ENCODE results near the gene JTB.
"Not testable (repeated sequence)": the region's sequence is repeated elsewhere in the genome, so short reads cannot be mapped to it uniquely, and the experiment has no call there.

JTB gene

DNA sequence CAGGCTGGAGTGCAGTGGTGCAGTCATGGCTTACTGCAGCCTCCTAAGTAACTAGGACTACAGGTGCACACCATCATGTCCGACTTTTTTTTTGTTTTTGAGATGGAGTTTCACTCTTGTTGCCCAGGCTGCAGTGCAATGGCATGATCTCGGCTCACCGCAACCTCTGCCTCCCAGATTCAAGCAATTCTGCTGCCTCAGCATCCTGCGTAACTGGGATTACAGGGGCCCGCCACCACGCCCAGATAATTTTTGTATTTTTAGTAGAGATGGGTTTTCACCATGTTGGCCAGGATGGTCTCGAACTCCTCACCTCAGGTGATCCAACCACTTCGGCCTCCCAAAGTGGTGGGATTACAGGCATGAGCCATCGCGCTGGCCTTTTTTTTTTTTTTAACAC lies 19.4 kb upstream of the JTB start:
- ATAC-seq, result not testable (repeated sequence)

DNA sequence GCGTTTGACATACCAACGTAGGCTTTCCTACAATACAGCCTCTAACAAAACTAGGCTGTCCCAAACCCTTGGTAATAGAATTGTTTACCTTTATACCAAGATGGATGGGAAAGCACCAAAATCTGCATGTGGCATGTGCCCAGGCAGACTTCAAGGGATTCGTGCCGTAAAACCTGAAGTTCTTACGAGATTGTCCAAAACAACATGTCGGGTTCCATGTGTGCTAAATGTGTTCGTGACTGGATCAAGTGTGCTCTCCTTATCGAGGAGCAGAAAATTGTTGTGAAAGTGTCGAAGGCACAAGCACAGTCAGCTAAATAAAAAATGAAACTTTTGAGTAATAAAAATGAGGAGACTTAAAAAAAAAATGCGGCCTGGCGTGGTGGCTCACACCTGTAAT lies 18.2 kb upstream of the JTB start:
- ATAC-seq, result no peak
- no peak for TF ChIP-seq ZNF8 (CRISPR knock-in tag; IDR thresholded peaks at IDR 0.05)
- TF ChIP-seq ESRRG (CRISPR knock-in tag; IDR thresholded peaks at IDR 0.05), result no peak
- no peak for TF ChIP-seq CSDC2 (CRISPR knock-in tag; IDR thresholded peaks at IDR 0.05)
- TF ChIP-seq OSR1 (CRISPR knock-in tag; IDR thresholded peaks at IDR 0.05), result no peak
- TF ChIP-seq BACH2 (CRISPR knock-in tag; IDR thresholded peaks at IDR 0.05; ENCODE audit: borderline replicate concordance), result no peak
- TF ChIP-seq, protein P1, sequence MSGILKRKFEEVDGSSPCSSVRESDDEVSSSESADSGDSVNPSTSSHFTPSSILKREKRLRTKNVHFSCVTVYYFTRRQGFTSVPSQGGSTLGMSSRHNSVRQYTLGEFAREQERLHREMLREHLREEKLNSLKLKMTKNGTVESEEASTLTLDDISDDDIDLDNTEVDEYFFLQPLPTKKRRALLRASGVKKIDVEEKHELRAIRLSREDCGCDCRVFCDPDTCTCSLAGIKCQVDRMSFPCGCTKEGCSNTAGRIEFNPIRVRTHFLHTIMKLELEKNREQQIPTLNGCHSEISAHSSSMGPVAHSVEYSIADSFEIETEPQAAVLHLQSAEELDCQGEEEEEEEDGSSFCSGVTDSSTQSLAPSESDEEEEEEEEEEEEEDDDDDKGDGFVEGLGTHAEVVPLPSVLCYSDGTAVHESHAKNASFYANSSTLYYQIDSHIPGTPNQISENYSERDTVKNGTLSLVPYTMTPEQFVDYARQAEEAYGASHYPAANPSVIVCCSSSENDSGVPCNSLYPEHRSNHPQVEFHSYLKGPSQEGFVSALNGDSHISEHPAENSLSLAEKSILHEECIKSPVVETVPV (CRISPR knock-in tag; IDR thresholded peaks at IDR 0.05), result no peak
- TF ChIP-seq, protein P2, sequence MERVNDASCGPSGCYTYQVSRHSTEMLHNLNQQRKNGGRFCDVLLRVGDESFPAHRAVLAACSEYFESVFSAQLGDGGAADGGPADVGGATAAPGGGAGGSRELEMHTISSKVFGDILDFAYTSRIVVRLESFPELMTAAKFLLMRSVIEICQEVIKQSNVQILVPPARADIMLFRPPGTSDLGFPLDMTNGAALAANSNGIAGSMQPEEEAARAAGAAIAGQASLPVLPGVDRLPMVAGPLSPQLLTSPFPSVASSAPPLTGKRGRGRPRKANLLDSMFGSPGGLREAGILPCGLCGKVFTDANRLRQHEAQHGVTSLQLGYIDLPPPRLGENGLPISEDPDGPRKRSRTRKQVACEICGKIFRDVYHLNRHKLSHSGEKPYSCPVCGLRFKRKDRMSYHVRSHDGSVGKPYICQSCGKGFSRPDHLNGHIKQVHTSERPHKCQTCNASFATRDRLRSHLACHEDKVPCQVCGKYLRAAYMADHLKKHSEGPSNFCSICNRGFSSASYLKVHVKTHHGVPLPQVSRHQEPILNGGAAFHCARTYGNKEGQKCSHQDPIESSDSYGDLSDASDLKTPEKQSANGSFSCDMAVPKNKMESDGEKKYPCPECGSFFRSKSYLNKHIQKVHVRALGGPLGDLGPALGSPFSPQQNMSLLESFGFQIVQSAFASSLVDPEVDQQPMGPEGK (CRISPR knock-in tag; IDR thresholded peaks at IDR 0.05; ENCODE audit: borderline replicate concordance), result no peak
- TF ChIP-seq ZFP3 (CRISPR knock-in tag; IDR thresholded peaks at IDR 0.05), result no peak
- no peak for TF ChIP-seq ARNTL (CRISPR knock-in tag; IDR thresholded peaks at IDR 0.05; ENCODE audit: borderline replicate concordance, low read depth)
- no peak for TF ChIP-seq ZNF565 (CRISPR knock-in tag; conservative IDR thresholded peaks at IDR 0.05; ENCODE audit: low read depth)
- no peak for TF ChIP-seq ZNF70 (CRISPR knock-in tag; IDR thresholded peaks at IDR 0.05)

DNA sequence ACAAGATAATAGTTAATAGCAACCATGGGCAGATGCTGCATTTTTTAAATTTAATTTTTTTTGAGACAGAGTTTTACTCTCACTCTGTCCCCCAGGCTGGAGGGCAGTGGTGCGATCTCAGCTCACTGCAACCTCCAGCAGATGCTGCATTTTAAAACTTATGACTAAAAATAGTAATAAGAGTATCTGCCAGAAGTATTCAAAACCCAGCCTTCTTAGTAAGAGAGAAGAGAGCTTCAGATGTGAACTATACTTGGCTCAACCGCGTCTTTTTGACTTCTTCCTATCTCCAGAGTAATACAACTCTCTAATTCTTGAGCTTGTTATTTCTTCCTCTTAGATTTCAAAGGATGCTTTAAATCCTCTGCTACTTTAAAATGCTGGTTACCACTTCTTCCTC lies 17.7 kb upstream of the JTB start:
- ATAC-seq, result no peak
- TF ChIP-seq OSR1 (CRISPR knock-in tag; IDR thresholded peaks at IDR 0.05) (no peak), GLIS3 (CRISPR knock-in tag; IDR thresholded peaks at IDR 0.05) (no peak), TOX (CRISPR knock-in tag; IDR thresholded peaks at IDR 0.05; ENCODE audit: borderline replicate concordance) (no peak), RARB (CRISPR knock-in tag; IDR thresholded peaks at IDR 0.05) (no peak), ZNF70 (CRISPR knock-in tag; IDR thresholded peaks at IDR 0.05) (no peak), ZNF8 (CRISPR knock-in tag; IDR thresholded peaks at IDR 0.05) (no peak), TCF4 (CRISPR knock-in tag; IDR thresholded peaks at IDR 0.05; ENCODE audit: borderline replicate concordance) (no peak), ZNF565 (CRISPR knock-in tag; conservative IDR thresholded peaks at IDR 0.05; ENCODE audit: low read depth) (no peak), ESRRG (CRISPR knock-in tag; IDR thresholded peaks at IDR 0.05) (no peak), ZFP3 (CRISPR knock-in tag; IDR thresholded peaks at IDR 0.05) (no peak), SNAI2 (CRISPR knock-in tag; IDR thresholded peaks at IDR 0.05) (no peak), ARNTL (CRISPR knock-in tag; IDR thresholded peaks at IDR 0.05; ENCODE audit: borderline replicate concordance, low read depth) (no peak), ZFP30 (CRISPR knock-in tag; IDR thresholded peaks at IDR 0.05) (no peak)
- TF ChIP-seq, protein P2 (CRISPR knock-in tag; IDR thresholded peaks at IDR 0.05; ENCODE audit: borderline replicate concordance), result no peak
- TF ChIP-seq, protein P1 (CRISPR knock-in tag; IDR thresholded peaks at IDR 0.05), result no peak
- TF ChIP-seq, protein P3, sequence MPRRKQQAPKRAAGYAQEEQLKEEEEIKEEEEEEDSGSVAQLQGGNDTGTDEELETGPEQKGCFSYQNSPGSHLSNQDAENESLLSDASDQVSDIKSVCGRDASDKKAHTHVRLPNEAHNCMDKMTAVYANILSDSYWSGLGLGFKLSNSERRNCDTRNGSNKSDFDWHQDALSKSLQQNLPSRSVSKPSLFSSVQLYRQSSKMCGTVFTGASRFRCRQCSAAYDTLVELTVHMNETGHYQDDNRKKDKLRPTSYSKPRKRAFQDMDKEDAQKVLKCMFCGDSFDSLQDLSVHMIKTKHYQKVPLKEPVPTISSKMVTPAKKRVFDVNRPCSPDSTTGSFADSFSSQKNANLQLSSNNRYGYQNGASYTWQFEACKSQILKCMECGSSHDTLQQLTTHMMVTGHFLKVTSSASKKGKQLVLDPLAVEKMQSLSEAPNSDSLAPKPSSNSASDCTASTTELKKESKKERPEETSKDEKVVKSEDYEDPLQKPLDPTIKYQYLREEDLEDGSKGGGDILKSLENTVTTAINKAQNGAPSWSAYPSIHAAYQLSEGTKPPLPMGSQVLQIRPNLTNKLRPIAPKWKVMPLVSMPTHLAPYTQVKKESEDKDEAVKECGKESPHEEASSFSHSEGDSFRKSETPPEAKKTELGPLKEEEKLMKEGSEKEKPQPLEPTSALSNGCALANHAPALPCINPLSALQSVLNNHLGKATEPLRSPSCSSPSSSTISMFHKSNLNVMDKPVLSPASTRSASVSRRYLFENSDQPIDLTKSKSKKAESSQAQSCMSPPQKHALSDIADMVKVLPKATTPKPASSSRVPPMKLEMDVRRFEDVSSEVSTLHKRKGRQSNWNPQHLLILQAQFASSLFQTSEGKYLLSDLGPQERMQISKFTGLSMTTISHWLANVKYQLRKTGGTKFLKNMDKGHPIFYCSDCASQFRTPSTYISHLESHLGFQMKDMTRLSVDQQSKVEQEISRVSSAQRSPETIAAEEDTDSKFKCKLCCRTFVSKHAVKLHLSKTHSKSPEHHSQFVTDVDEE (CRISPR knock-in tag; IDR thresholded peaks at IDR 0.05), result no peak
- TF ChIP-seq, protein P4, sequence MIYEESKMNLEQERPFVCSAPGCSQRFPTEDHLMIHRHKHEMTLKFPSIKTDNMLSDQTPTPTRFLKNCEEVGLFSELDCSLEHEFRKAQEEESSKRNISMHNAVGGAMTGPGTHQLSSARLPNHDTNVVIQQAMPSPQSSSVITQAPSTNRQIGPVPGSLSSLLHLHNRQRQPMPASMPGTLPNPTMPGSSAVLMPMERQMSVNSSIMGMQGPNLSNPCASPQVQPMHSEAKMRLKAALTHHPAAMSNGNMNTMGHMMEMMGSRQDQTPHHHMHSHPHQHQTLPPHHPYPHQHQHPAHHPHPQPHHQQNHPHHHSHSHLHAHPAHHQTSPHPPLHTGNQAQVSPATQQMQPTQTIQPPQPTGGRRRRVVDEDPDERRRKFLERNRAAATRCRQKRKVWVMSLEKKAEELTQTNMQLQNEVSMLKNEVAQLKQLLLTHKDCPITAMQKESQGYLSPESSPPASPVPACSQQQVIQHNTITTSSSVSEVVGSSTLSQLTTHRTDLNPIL (CRISPR knock-in tag; IDR thresholded peaks at IDR 0.05; ENCODE audit: low read depth), result no peak
- TF ChIP-seq, protein P5, sequence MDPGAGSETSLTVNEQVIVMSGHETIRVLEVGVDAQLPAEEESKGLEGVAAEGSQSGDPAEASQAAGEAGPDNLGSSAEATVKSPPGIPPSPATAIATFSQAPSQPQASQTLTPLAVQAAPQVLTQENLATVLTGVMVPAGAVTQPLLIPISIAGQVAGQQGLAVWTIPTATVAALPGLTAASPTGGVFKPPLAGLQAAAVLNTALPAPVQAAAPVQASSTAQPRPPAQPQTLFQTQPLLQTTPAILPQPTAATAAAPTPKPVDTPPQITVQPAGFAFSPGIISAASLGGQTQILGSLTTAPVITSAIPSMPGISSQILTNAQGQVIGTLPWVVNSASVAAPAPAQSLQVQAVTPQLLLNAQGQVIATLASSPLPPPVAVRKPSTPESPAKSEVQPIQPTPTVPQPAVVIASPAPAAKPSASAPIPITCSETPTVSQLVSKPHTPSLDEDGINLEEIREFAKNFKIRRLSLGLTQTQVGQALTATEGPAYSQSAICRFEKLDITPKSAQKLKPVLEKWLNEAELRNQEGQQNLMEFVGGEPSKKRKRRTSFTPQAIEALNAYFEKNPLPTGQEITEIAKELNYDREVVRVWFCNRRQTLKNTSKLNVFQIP (CRISPR knock-in tag; IDR thresholded peaks at IDR 0.05; ENCODE audit: borderline replicate concordance, low read depth), result no peak

Measured in SK-N-SH treated with all-trans-retinoic acid at 6 μM for 48 hours (cell line).